ENCODE results near the gene SLC4A3.

SLC4A3 gene, protein sequence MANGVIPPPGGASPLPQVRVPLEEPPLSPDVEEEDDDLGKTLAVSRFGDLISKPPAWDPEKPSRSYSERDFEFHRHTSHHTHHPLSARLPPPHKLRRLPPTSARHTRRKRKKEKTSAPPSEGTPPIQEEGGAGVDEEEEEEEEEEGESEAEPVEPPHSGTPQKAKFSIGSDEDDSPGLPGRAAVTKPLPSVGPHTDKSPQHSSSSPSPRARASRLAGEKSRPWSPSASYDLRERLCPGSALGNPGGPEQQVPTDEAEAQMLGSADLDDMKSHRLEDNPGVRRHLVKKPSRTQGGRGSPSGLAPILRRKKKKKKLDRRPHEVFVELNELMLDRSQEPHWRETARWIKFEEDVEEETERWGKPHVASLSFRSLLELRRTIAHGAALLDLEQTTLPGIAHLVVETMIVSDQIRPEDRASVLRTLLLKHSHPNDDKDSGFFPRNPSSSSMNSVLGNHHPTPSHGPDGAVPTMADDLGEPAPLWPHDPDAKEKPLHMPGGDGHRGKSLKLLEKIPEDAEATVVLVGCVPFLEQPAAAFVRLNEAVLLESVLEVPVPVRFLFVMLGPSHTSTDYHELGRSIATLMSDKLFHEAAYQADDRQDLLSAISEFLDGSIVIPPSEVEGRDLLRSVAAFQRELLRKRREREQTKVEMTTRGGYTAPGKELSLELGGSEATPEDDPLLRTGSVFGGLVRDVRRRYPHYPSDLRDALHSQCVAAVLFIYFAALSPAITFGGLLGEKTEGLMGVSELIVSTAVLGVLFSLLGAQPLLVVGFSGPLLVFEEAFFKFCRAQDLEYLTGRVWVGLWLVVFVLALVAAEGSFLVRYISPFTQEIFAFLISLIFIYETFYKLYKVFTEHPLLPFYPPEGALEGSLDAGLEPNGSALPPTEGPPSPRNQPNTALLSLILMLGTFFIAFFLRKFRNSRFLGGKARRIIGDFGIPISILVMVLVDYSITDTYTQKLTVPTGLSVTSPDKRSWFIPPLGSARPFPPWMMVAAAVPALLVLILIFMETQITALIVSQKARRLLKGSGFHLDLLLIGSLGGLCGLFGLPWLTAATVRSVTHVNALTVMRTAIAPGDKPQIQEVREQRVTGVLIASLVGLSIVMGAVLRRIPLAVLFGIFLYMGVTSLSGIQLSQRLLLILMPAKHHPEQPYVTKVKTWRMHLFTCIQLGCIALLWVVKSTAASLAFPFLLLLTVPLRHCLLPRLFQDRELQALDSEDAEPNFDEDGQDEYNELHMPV

DNA sequence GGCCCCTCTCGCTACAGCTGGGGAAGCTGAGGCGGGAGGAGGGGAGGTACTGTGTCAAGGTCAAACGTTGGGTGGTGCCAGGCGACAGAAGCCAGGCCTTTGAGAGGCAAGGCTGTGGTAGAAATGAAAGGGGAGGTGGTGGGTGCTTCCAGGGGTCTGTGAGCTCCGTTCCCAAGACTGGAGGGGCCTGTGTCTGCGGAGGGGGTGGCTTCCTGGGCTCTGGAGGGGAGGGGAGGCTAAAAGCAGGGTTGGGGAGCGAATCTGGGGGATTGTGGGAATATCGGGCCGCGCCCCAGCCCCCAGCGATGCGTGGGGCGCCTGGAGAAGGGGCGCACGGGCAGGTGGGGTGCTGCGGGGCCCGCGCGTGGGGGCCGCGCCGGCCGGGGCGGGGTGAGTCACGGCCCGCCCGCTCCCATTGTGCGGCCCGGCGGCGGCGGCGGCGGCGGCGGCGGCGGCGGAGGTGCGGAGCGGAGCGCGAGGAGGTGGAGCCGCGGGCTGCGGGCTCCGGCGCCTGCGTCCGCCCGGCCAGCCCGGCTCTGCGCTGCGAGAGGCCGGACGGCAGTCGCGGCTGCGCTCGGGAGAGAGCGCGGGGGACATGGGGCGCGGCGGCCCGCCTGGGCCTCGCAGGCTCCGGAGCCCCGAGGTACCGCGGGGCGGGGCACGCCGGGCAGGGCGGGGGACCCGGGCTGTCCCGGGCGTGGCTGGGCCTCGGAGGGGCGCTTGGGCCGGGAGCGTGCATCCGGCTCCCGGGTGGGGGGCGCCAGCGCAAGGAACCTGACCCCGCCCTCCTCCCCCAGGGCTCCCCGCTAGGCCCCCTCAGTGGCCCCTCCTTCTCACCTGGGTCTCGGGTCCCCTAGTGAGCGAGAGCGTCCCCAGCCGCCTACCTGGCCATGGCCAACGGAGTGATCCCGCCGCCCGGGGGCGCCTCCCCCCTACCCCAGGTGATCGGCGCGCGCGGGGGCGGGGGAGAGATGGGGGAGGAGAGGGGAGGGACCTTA is at the start of gene SLC4A3:
TSS of gene SLC4A3 (plus strand) at position 528 of the 998 bp plus-strand sequence. CDS start at position 891, 363 bp downstream.
- DNase-seq: peak; percentile 7

DNA sequence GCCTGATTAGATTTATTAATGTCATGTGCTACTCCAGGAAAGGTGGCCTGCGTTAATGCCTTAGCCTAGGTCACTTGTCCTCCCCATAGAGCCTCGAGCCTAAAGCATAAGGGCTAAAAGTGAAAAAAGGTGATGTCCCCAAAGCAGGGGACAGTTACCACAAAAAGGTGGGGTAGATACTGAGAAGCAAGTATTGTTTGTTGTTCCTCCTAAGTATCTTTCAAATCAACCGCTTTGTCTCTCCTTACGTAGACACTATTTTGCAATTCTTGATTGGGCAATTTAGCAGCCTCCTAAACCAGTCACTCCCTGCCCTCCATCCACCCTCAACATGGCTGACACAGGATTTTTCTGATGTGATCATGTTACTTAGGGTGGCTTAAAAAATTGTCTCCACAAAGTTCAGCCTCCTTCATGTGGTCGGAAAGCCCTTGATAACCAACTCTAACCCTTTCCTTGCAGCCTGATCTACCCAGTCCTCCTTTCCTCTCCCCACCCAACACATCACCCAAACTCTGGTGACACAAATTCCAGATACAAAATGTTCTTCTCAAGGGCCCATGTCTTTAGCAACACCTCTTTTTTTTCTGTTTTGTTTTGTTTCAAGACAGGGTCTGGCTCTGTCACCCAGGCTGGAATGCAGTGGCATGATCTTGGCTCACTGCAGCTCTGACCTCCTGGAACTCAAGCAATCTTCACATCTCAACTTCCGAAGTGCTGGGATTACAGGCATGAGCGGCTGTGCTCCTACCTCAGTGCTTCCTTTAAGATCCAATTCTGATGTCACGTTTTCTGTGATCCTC is 48.4 kb upstream of the SLC4A3 start:
- no peak for DNase-seq

- DNase-seq: no peak
Measured at GRCh38 chr2:219581346-219581745, 46.1 kb upstream of the SLC4A3 start.

DNA sequence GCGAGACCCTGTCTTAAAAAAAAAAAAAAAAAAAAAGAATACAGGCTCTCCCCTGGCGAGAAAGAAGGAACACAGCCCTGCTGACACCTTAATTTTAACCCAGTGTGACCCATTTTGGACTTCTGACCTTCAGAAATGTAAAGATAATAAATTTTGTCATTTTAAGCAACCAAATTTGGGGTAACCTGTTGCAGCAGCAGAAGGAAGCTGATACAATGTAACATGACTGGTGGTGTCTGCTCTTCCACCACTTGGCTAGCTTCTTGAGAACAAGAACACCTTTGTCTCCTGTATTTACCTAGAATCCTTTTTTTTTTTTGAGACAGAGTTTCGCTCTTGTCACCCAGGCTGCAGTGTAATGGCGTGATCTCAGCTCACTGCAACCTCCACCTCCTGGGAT is 36.3 kb upstream of the SLC4A3 start:
- DNase-seq: no peak

DNA sequence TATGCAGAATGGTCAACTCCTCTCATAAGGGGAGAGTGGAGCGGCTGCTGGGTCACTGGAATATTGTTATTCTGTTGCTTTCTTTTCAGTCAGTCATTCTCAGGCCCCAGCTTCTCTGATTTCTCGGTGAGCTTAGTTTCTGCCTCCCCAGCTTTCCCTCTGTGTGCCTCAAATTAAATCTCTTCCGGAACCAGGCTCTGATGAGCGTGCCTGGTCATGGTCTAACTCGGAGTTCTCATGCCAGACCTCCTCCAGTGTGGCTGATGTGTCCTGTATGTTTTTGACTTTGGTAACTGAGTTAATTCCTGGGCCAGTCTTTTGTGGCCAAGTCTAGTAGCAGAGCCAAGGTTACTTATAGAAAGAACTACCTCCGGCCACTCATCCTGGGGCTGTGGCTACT is 34.7 kb upstream of the SLC4A3 start:
- no peak for DNase-seq

DNA sequence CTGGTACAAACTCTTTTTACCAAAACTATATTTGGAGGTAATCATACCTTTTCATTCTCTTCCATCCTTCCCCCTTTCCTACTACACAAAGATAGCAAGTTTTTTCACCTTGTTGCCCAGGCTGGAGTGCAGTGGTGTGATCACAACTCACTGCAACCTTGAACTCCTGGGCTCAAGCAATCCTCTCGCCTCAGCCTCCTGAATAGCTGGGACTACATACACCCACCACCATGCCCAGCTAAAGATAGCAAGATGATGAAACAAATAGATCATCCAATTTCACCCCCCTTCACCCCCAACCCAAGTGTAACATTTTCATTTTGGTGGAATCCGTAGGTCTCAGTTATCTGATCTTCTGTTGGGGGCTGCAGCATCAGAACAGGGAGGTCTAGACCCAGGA is 34.3 kb upstream of the SLC4A3 start:
- no peak for DNase-seq

DNA sequence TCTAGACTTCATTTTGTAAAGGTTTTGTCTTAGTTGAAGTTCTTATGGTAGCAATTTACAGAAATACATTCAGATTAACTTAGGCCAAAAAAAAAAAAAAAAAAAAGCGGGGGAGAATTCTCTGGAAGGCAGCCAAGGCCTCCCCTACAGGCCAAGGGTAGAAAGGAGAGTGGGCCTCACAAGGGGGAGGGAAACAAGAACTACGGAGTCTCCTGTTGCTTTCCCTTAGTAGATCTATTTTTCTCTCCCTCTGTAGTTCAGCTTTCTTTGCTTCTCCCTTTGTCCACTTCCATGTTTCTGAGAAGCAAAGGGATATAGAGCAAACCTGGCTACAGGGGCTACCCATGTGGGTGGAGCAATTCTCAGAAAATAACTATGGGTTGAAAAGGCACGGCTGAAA is 32.2 kb upstream of the SLC4A3 start:
- DNase-seq: no peak

- no peak for DNase-seq
Measured at GRCh38 chr2:219596954-219597551, 30.4 kb upstream of the SLC4A3 start.

- peak; percentile 94 for DNase-seq
Measured at GRCh38 chr2:219597552-219598307, 29.7 kb upstream of the SLC4A3 start, which contains the start of gene STK11IP. Gene STK11IP, plus strand, starts transcription at chr2:219597857. Its CDS starts 263 bp downstream, at chr2:219598120.

- DNase-seq: no peak
Measured at GRCh38 chr2:219598308-219599078, 28.9 kb upstream of the SLC4A3 start.

GRCh38 chr2:219603771-219604170 is 23.7 kb upstream of the SLC4A3 start:
- DNase-seq: no peak

GRCh38 chr2:219605607-219605954 is 21.8 kb upstream of the SLC4A3 start:
- DNase-seq: no peak

- no peak for DNase-seq
Measured at GRCh38 chr2:219607931-219608330, 19.5 kb upstream of the SLC4A3 start.

GRCh38 chr2:219608399-219608964 is 18.9 kb upstream of the SLC4A3 start:
- no peak for DNase-seq

- no peak for DNase-seq
Measured at GRCh38 chr2:219609149-219609750, 18.2 kb upstream of the SLC4A3 start.

DNA sequence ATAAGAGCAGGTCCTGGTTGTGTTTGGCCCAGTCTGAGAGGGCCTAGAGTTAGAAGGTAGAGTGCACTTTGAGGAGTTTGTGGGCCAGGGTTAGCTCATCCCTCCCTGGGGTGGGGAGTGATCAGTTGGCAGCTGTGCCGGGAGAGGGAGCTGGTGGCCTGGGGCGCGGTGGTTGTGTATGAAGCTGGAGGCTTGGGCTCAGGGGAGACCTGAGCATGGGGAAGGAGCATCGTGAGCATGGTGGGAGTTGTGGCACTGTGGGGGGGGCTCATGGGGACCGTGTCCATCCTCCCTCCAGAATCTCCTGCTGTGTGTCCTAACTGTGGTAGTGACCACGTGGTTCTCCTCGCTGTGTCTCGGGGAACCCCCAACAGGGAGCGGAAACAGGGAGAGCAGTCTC is 16.1 kb upstream of the SLC4A3 start:
- DNase-seq: no peak

DNA sequence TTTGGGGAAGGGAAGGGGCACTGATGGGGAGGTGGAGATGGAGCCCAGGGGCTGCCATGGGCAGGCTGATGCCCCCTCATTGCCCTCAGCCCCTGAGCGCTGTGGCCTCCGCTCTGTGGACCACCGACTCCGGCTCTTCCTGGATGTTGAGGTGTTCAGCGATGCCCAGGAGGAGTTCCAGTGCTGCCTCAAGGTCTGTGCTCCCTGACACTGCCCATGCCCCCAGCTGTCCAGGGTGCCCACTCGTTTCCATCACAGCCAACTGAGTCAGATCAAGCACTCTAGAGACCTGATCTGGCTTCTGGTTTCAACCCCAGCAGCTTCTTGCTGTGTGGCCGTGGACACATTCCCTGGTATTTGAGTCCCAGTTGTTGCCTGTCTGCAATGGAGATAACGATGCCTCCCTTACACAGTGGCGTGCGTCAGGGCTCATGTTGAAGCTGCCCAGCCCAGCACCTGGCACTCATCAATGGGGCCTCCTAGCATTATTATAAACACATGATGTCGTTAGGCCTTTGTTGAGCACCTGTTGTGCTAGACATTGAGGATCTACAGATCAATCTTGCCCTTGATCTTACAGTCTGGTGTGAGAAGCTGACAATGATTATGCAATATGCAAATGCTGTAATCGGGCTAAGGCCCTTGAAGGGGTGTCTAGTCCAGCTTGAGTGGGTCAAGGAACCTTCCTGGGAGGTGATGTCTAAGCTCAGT is 15.4 kb upstream of the SLC4A3 start:
- no peak for DNase-seq
